Suprapubic skin (tissue), 4 donors: ENCODE measurements around the gene PUS10. TPM values are rescaled to one million over a fixed set of nuclear protein-coding genes. Genes with fewer than 3 reads are reported as not detected.
"Not testable (repeated sequence)": the region's sequence is repeated elsewhere in the genome, so short reads cannot be mapped to it uniquely, and the experiment has no call there.

Experiments
- DNase-seq, 2 donors: peaks; one replicate each; pipeline ENCODE4 v3.0.0-alpha.2; 2019; ENCODE audit warnings: low spot score in 2 of 2
- H3K27ac ChIP-seq: fragments of 200-600 bp; sonication (generic); one replicate; pipeline ENCODE4 v1.5.1; 2019
- H3K27me3 ChIP-seq: fragments of 200-600 bp; sonication (generic); one replicate; pipeline ENCODE4 v1.5.1; 2019
- H3K36me3 ChIP-seq: fragments of 200-600 bp; sonication (generic); one replicate; pipeline ENCODE4 v1.5.1; 2019
- H3K4me1 ChIP-seq: fragments of 200-600 bp; sonication (generic); one replicate; pipeline ENCODE4 v1.5.1; 2019
- H3K4me3 ChIP-seq: fragments of 200-600 bp; sonication (generic); one replicate; pipeline ENCODE4 v1.5.1; 2019; ENCODE audit warnings: mild to moderate bottlenecking
- H3K9me3 ChIP-seq: fragments of 200-600 bp; sonication (generic); one replicate; pipeline ENCODE4 v1.5.1; 2019
- EP300 ChIP-seq: sonication (generic); formaldehyde crosslinking; IDR thresholded peaks from one replicate; pipeline ENCODE4 v1.6.1; 2017; ENCODE audit warnings: antibody characterized with exemption
- POLR2A ChIP-seq, 2 donors: fragments of 450-650 bp; IDR thresholded peaks; one replicate each; pipeline ENCODE4 v1.6.1; 2017; ENCODE audit warnings: antibody characterized with exemption in 2 of 2, mild to moderate bottlenecking in 2 of 2, moderate library complexity in 2 of 2
- POLR2AphosphoS5 ChIP-seq, 3 donors: sonication (generic); formaldehyde crosslinking; IDR thresholded peaks; one replicate each; pipeline ENCODE4 v1.6.1; 2017; ENCODE audit warnings: antibody characterized with exemption in 3 of 3
- WGBS: methylation state at CpG from one replicate; pipeline ENCODE4 v1.1.5; 2018; 5-methylcytosine and 5-hydroxymethylcytosine counted together
- total RNA-seq, 4 donors: library from RNA; depleted of rRNA; stranded (reverse); fragments of >200 nt; gene quantifications; one replicate each; pipeline ENCODE4 v1.1.0, GENCODE V29; 2016
- TF ChIP-seq, protein P1 (sequence below), 2 donors: fragments of 200-600 bp in 1 of 2; fragments of 450-650 bp in 1 of 2; sonication (generic) in 1 of 2; IDR thresholded peaks; one replicate each; pipeline ENCODE4 v1.5.1; 2016 to 2019; ENCODE audit warnings: antibody characterized with exemption in 2 of 2, mild to moderate bottlenecking in 1 of 2, moderate library complexity in 1 of 2

PUS10 gene
- total RNA-seq, 4 donors from 2014 or later: 3.3 to 14.0 (median 6.6) TPM

DNA sequence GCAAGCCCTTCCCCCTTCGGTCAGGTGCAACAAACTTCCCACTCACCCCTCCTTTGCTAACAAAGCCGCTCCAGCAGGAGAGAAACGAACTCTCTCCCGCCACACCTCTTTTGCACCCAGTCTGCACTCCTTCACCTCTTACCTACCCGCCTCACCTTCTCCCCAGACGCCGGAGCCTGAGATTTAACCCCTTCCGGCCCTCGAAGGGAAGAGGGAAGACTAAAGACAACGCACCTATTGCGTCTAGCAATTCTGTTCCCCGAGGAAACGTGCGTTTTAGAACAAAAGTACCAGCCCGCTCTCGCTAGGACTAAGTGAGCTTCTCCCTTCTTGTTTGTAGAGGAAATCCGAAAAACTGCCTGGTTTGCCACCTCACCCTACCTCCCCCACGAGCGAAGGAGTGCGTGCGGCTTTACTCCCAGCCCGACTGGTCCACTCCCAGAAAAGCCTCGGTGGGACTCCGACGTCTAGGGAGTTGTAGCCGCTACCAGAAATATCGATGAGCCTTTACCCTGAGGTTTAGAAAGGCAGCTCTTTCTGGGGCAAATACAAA is 976 bp downstream of the PUS10 start:
- peaks cover 60% of the 10 kb centered on the region for H3K4me1 ChIP-seq

DNA sequence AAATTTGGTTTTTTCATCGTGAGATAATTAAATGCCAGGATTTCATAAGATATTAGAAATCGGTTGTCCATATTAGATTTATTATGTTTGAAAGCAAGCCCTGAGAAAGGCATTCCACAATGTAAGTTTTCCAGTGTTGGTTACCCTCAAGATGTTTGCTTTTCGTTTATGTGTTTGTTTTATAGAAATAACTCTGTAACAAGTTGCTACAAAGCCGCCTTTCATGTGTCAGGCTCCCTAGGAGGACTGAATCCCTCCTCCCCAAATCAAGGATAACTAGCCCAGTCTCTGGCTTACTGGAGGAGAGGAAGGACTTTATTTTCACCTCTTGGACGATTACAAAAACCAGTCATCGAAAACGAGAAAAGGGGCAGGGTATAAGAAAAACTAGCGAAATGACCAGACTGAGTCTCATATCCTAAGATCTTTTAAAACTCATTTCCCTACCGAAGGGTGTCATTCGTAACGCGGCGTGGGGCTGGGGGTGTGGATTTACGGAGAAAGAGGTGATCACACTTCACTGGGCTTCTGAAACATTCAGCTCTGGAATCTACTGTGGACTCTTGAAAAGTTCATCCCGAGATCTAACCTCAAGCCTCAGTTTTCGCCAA is 1.6 kb downstream of the PUS10 start:
- Histone ChIP-seq H3K27me3 (no peaks in the 10 kb centered on the region), H3K4me3 (peak overlapping the region; percentile 96), H3K9me3 (no peaks in the 10 kb centered on the region), H3K27ac (peak overlapping the region; percentile 91), H3K4me1 (peaks cover 64% of the 10 kb centered on the region), H3K36me3 (peaks cover 6% of the 10 kb centered on the region)
- no peak for TF ChIP-seq EP300
- no peak for TF ChIP-seq POLR2AphosphoS5 (IDR thresholded peaks at IDR 0.05)
- TF ChIP-seq, protein P1, sequence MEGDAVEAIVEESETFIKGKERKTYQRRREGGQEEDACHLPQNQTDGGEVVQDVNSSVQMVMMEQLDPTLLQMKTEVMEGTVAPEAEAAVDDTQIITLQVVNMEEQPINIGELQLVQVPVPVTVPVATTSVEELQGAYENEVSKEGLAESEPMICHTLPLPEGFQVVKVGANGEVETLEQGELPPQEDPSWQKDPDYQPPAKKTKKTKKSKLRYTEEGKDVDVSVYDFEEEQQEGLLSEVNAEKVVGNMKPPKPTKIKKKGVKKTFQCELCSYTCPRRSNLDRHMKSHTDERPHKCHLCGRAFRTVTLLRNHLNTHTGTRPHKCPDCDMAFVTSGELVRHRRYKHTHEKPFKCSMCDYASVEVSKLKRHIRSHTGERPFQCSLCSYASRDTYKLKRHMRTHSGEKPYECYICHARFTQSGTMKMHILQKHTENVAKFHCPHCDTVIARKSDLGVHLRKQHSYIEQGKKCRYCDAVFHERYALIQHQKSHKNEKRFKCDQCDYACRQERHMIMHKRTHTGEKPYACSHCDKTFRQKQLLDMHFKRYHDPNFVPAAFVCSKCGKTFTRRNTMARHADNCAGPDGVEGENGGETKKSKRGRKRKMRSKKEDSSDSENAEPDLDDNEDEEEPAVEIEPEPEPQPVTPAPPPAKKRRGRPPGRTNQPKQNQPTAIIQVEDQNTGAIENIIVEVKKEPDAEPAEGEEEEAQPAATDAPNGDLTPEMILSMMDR (IDR thresholded peaks at IDR 0.05): no peak
- TF ChIP-seq POLR2A (IDR thresholded peaks at IDR 0.05): no peak
- DNase-seq: no peak
- WGBS: 2% methylated on average over 16 of the region's 16 CpGs

More for the DNA sequence above, 976 bp downstream of the PUS10 start:
- H3K27ac ChIP-seq: peak overlapping the region; percentile 91
- peaks cover 11% of the 10 kb centered on the region for H3K36me3 ChIP-seq
- under 1% methylated on average over 23 of the region's 27 CpGs for WGBS
- peak overlapping the region; percentile 96 for H3K4me3 ChIP-seq
- DNase-seq: peak; percentile 74 to 87
- H3K9me3 ChIP-seq: peaks cover 2% of the 10 kb centered on the region
- H3K27me3 ChIP-seq: no peaks in the 10 kb centered on the region
- peak in 2 of 3 donors; percentile 24 to 57 for TF ChIP-seq POLR2AphosphoS5 (IDR thresholded peaks at IDR 0.05)
- TF ChIP-seq, protein P1 (IDR thresholded peaks at IDR 0.05): no peak

DNA sequence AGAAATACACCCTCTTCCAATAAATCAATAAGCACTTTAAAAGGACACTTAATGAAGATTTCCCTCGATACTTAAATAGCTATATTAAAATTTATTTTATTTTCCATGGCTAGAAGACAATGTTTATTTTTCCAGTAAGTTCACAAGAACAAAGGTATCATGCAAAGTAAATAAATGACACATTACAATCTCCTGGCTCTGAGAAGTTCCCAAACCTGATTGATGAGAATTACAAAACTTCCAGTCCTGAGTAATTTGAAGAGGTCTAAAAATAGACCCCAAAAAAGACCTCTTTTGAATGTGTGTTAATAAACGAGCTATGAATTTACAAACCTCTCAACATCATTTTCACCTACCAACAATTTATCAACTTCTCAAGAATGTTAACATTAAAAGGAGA is 2.1 kb downstream of the PUS10 start:
- Histone ChIP-seq H3K9me3 (no peaks in the 10 kb centered on the region), H3K27ac (peak overlapping the region; percentile 91)
- WGBS: 26% methylated on average over 2 of the region's 2 CpGs

DNA sequence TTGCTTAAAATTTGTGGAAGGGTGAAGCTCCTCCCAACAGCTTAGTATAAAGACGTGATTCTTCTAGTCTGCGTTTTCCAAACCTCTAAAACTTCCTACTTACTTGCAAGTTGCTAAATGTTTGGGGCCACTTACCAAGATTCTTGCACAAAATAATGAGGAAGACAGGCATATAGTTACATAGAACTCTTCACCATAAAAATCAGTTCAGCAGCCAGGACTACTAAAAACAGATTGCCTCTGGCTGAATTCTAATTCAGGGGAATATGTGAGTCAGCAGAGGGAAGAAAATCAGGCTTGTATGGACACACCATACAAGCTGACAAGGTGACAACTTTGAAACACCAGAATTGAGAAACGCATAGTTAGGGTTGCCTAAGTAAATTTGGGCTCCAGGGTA is 3.3 kb downstream of the PUS10 start:
- Histone ChIP-seq H3K4me3 (no peak overlapping the region), H3K27ac (peak overlapping the region; percentile 91), H3K36me3 (no peaks in the 10 kb centered on the region), H3K4me1 (peaks cover 59% of the 10 kb centered on the region), H3K9me3 (no peaks in the 10 kb centered on the region), H3K27me3 (no peaks in the 10 kb centered on the region)
- no peak for TF ChIP-seq EP300
- TF ChIP-seq POLR2AphosphoS5 (IDR thresholded peaks at IDR 0.05): no peak
- no peak for TF ChIP-seq POLR2A (IDR thresholded peaks at IDR 0.05)
- TF ChIP-seq, protein P1 (IDR thresholded peaks at IDR 0.05): no peak
- no peak for DNase-seq
- 43% methylated on average over 3 of the region's 3 CpGs for WGBS

More for the DNA sequence above, 2.1 kb downstream of the PUS10 start:
- Histone ChIP-seq H3K36me3 (peaks cover 1% of the 10 kb centered on the region), H3K4me1 (peaks cover 67% of the 10 kb centered on the region), H3K27me3 (no peaks in the 10 kb centered on the region), H3K4me3 (peak overlapping the region; percentile 96)
- no peak for DNase-seq
- no peak for TF ChIP-seq POLR2AphosphoS5 (IDR thresholded peaks at IDR 0.05)
- no peak for TF ChIP-seq POLR2A (IDR thresholded peaks at IDR 0.05)
- TF ChIP-seq, protein P1 (IDR thresholded peaks at IDR 0.05): no peak
- no peak for TF ChIP-seq EP300

GRCh38 chr2:61013382-61013781 is 4.7 kb downstream of the PUS10 start:
- no peak overlapping the region for H3K27ac ChIP-seq
- peaks cover 46% of the 10 kb centered on the region for H3K4me1 ChIP-seq
- H3K4me3 ChIP-seq: no peak overlapping the region
- DNase-seq: no peak
- no peaks in the 10 kb centered on the region for H3K36me3 ChIP-seq
- no peaks in the 10 kb centered on the region for H3K9me3 ChIP-seq
- TF ChIP-seq POLR2AphosphoS5 (IDR thresholded peaks at IDR 0.05) (no peak), POLR2A (IDR thresholded peaks at IDR 0.05) (no peak), EP300 (no peak)
- TF ChIP-seq, protein P1 (IDR thresholded peaks at IDR 0.05): no peak
- WGBS: 70% methylated on average over 3 of the region's 3 CpGs
- no peaks in the 10 kb centered on the region for H3K27me3 ChIP-seq

DNA sequence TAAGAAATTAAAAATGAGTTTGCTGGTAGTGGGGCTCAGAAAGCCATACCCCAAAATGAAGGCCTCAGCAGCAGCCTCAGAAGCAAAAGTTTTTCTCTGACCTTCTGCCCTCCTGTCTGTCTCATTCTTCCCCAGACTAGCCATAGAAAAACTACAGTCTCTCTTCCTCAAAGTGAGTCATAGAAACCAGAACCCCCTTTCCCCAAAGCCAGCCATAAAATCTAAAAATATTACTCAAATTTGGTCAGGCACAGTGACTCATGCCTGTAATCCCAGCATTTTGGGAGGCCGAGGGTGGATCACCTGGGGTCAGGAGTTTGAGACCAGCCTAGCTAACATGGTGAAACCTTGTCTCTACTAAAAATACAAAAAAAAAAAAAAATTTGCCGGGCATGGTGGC is 5.8 kb downstream of the PUS10 start:
- H3K27ac ChIP-seq, H3K4me3 ChIP-seq, DNase-seq, H3K9me3 ChIP-seq, H3K27me3 ChIP-seq, H3K36me3 ChIP-seq: not testable (repeated sequence)
- 62% methylated on average over 2 of the region's 2 CpGs for WGBS
- H3K4me1 ChIP-seq: peaks cover 46% of the 10 kb centered on the region
